Thyroid gland (tissue), 4 donors: Measurements from ENCODE around the gene STX2.

Experiments
- POLR2A ChIP-seq, 2 donors: fragments of 450-650 bp; IDR thresholded peaks; one replicate each; pipeline ENCODE4 v1.6.1; 2017; ENCODE audit warnings: antibody characterized with exemption in 2 of 2, mild to moderate bottlenecking in 2 of 2, moderate library complexity in 1 of 2
- TF ChIP-seq, protein P1 (sequence below), 6 experiments: fragments of 200-600 bp in 3 of 6; fragments of 450-650 bp in 3 of 6; sonication (generic) in 3 of 6; IDR thresholded peaks; one replicate each; pipeline ENCODE4 v1.5.1; 2016 to 2019; ENCODE audit warnings: antibody characterized with exemption in 6 of 6, mild to moderate bottlenecking in 2 of 6, inconsistent platforms in 1 of 6, moderate library complexity in 1 of 6

- TF ChIP-seq, protein P1, sequence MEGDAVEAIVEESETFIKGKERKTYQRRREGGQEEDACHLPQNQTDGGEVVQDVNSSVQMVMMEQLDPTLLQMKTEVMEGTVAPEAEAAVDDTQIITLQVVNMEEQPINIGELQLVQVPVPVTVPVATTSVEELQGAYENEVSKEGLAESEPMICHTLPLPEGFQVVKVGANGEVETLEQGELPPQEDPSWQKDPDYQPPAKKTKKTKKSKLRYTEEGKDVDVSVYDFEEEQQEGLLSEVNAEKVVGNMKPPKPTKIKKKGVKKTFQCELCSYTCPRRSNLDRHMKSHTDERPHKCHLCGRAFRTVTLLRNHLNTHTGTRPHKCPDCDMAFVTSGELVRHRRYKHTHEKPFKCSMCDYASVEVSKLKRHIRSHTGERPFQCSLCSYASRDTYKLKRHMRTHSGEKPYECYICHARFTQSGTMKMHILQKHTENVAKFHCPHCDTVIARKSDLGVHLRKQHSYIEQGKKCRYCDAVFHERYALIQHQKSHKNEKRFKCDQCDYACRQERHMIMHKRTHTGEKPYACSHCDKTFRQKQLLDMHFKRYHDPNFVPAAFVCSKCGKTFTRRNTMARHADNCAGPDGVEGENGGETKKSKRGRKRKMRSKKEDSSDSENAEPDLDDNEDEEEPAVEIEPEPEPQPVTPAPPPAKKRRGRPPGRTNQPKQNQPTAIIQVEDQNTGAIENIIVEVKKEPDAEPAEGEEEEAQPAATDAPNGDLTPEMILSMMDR (IDR thresholded peaks at IDR 0.05), result no peak
- no peak for TF ChIP-seq POLR2A (IDR thresholded peaks at IDR 0.05)
Measured at GRCh38 chr12:130807309-130807708, 31.7 kb downstream of the STX2 start.
